ENCODE measurements around the gene PARP1. TPM values are rescaled to one million over a fixed set of nuclear protein-coding genes. Genes with fewer than 3 reads are reported as not detected.

PARP1 gene
- total RNA-seq: 91.1 and 117 TPM in 2 replicates

GRCh38 chr1:226407497-226408284, at the start of gene PARP1:
Gene PARP1 (minus strand): TSS chr1:226408093. CDS start chr1:226407929, 164 bp downstream.
- peak; percentile 22 for TF ChIP-seq CTCF (IDR thresholded peaks at IDR 0.05; ENCODE audit: insufficient read depth, low read length, poor library complexity, severe bottlenecking)
- Histone ChIP-seq H3K4me3 (ENCODE audit: low read depth, low read length) (peak within 1 kb of the TSS; percentile 65), H3K36me3 (ENCODE audit: control insufficient read depth, insufficient read depth, low read length) (no peaks in the 10 kb centered on the region), H3K27me3 (ENCODE audit: control insufficient read depth, insufficient read depth, low read length) (no peaks in the 10 kb centered on the region)
- no peak for DNase-seq (ENCODE audit: low read depth)

GRCh38 chr1:226457307-226457712, 49.4 kb upstream of the PARP1 start:
- no peak overlapping the region for H3K4me3 ChIP-seq (ENCODE audit: low read depth, low read length)
- no peak for DNase-seq (ENCODE audit: low read depth)
- no peaks in the 10 kb centered on the region for H3K27me3 ChIP-seq (ENCODE audit: control insufficient read depth, insufficient read depth, low read length)
- TF ChIP-seq CTCF (IDR thresholded peaks at IDR 0.05; ENCODE audit: insufficient read depth, low read length, poor library complexity, severe bottlenecking): no peak
- no peaks in the 10 kb centered on the region for H3K36me3 ChIP-seq (ENCODE audit: control insufficient read depth, insufficient read depth, low read length)

GRCh38 chr1:226455843-226456242, 48.0 kb upstream of the PARP1 start:
- no peaks in the 10 kb centered on the region for H3K36me3 ChIP-seq (ENCODE audit: control insufficient read depth, insufficient read depth, low read length)
- TF ChIP-seq CTCF (IDR thresholded peaks at IDR 0.05; ENCODE audit: insufficient read depth, low read length, poor library complexity, severe bottlenecking): no peak
- H3K27me3 ChIP-seq (ENCODE audit: control insufficient read depth, insufficient read depth, low read length): no peaks in the 10 kb centered on the region
- no peak for DNase-seq (ENCODE audit: low read depth)
- H3K4me3 ChIP-seq (ENCODE audit: low read depth, low read length): no peak overlapping the region

GRCh38 chr1:226454349-226454748, 46.5 kb upstream of the PARP1 start:
- no peak for TF ChIP-seq CTCF (IDR thresholded peaks at IDR 0.05; ENCODE audit: insufficient read depth, low read length, poor library complexity, severe bottlenecking)
- H3K36me3 ChIP-seq (ENCODE audit: control insufficient read depth, insufficient read depth, low read length): no peaks in the 10 kb centered on the region
- H3K4me3 ChIP-seq (ENCODE audit: low read depth, low read length): no peak overlapping the region
- no peak for DNase-seq (ENCODE audit: low read depth)
- H3K27me3 ChIP-seq (ENCODE audit: control insufficient read depth, insufficient read depth, low read length): no peaks in the 10 kb centered on the region

- no peaks in the 10 kb centered on the region for H3K36me3 ChIP-seq (ENCODE audit: control insufficient read depth, insufficient read depth, low read length)
- no peak for DNase-seq (ENCODE audit: low read depth)
- no peaks in the 10 kb centered on the region for H3K27me3 ChIP-seq (ENCODE audit: control insufficient read depth, insufficient read depth, low read length)
- TF ChIP-seq CTCF (IDR thresholded peaks at IDR 0.05; ENCODE audit: insufficient read depth, low read length, poor library complexity, severe bottlenecking): no peak
- no peak overlapping the region for H3K4me3 ChIP-seq (ENCODE audit: low read depth, low read length)
Measured at GRCh38 chr1:226453015-226453704, 45.3 kb upstream of the PARP1 start.

All from kidney epithelial cell (primary cell).